HG03354 (cell line): Measurements from ENCODE around the gene WIPF3.

Experiments
- ATAC-seq: cut with Tn5 transposase; IDR thresholded peaks from one replicate; pipeline ENCODE4 v1.9.1; 2021; ENCODE audit warnings: mild to moderate bottlenecking; ENCODE audit not compliant: unreplicated experiment, poor library complexity, severe bottlenecking

WIPF3 gene

GRCh38 chr7:29841926-29842701 is 35.8 kb downstream of the WIPF3 start:
- ATAC-seq: no peak

GRCh38 chr7:29843093-29843492 is 36.8 kb downstream of the WIPF3 start:
- ATAC-seq: no peak

GRCh38 chr7:29843726-29844125 is 37.4 kb downstream of the WIPF3 start:
- ATAC-seq: no peak

- no peak for ATAC-seq
These were observed 38.3 kb downstream of the WIPF3 start for GRCh38 chr7:29844559-29844958.

- ATAC-seq: no peak
These were observed 41.2 kb downstream of the WIPF3 start for GRCh38 chr7:29847496-29847895.

- no peak for ATAC-seq
These were observed 41.6 kb downstream of the WIPF3 start for GRCh38 chr7:29847916-29848315.

- ATAC-seq: no peak
These were observed 42.6 kb downstream of the WIPF3 start for GRCh38 chr7:29848941-29849340.

- no peak for ATAC-seq
These were observed 45.2 kb downstream of the WIPF3 start for GRCh38 chr7:29851487-29851886.

GRCh38 chr7:29852457-29852856 is 46.1 kb downstream of the WIPF3 start:
- ATAC-seq: no peak

- no peak for ATAC-seq
These were observed 46.8 kb downstream of the WIPF3 start for GRCh38 chr7:29853072-29853471.

GRCh38 chr7:29853789-29854188 is 47.5 kb downstream of the WIPF3 start:
- ATAC-seq: no peak

GRCh38 chr7:29854257-29854938 is 48.1 kb downstream of the WIPF3 start:
- no peak for ATAC-seq

- ATAC-seq: no peak
These were observed 51.3 kb downstream of the WIPF3 start for GRCh38 chr7:29857654-29858053.

GRCh38 chr7:29858191-29858951 is 52.1 kb downstream of the WIPF3 start:
- ATAC-seq: no peak

GRCh38 chr7:29859104-29859503 is 52.8 kb downstream of the WIPF3 start:
- ATAC-seq: no peak

GRCh38 chr7:29859524-29860185 is 53.3 kb downstream of the WIPF3 start:
- no peak for ATAC-seq

- ATAC-seq: no peak
These were observed 53.9 kb downstream of the WIPF3 start for GRCh38 chr7:29860186-29860585.

- no peak for ATAC-seq
These were observed 55.6 kb downstream of the WIPF3 start for GRCh38 chr7:29861884-29862283.

- ATAC-seq: no peak
These were observed 58.3 kb downstream of the WIPF3 start for GRCh38 chr7:29864656-29865055.

- no peak for ATAC-seq
These were observed 59.2 kb downstream of the WIPF3 start for GRCh38 chr7:29865526-29865925.
